ENCODE data around the gene MRPL54.

MRPL54 gene

DNA sequence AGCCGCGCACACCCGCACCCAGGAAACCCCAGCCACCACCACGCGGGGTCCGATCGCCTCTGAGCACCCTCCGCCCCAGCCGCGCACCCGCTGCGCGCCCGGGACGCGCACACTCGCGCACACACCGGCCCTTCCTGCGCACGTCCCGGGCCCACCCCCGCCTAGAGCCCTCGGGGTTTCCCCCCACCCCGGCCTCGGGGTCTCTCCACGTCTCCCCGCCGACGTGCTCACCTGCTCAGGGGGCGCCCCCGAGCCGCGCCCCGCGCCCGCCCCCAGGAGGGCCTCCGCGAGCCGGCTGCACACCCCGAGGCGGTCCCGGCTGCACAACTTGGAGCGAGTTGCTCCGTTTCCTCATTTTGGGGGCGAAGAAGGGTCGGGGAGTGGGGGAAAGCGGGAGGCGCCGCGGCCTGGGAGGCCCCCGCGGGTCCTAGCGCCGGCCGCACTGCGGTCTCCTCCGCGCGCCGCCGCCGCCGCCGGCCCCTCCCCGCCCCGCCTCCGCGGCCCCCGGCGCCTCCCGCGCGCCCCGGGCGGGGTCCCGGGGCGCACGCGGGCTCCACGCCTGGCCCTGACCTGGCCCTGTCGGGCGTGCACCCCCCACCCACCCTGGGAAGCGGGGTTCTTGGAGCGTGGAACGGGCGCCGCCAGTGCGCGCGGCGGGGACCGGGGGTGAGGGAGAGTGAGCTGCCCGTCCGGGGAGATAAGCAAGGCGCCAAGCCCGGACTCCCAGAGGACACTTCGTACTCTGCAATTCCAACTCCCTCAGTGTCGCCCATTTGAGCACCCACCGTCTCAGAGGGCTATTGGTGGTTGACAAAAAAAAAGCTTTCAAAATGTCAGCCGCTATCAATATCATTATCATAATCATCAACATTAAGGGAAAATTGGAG lies 23.7 kb downstream of the MRPL54 start, which contains the start of gene MATK:
Gene MATK (minus strand): TSS at position 444 of the 887 bp plus-strand sequence. CDS start 1,246 bp downstream, outside the sequence.
- no peak for DNase-seq (ENCODE audit: low spot score)

DNA sequence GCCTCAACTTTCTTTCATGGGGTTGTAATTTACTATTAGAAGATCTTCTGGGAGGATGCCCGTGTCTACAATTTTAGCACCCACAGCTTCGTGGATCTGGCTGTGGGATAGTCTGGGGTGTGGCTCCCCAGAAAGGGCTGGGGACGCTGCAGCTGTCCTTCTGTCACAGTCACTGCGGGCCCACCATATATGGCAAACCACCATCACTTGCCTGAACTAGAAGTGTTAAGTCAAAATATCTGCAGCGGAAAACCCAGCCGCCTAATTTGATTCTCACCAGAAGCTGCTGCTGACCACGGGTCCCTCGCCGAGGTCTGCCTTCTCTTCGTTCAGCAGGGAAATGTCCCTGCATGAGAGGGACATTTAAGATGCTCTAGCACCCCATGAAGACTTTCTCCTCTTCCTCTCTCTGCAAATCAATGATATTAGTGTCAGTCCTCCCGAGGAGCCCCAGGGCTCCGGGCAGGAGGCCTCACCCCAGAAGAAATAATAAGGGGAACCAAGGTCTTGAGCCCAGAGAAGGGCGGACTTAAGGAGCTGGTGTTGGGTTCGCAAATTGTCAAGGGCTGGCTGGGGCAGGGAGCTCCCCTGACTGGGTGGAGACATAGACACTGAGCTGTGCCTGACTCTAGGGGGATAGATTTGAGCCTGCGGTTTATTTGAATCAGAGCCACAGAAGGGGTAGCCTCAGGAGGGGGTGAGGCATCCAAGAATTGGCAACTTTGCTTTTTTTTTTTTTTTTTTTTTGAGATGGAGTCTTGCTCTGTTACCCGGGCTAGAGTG lies 26.7 kb downstream of the MRPL54 start:
- no peak for DNase-seq (ENCODE audit: low spot score)

DNA sequence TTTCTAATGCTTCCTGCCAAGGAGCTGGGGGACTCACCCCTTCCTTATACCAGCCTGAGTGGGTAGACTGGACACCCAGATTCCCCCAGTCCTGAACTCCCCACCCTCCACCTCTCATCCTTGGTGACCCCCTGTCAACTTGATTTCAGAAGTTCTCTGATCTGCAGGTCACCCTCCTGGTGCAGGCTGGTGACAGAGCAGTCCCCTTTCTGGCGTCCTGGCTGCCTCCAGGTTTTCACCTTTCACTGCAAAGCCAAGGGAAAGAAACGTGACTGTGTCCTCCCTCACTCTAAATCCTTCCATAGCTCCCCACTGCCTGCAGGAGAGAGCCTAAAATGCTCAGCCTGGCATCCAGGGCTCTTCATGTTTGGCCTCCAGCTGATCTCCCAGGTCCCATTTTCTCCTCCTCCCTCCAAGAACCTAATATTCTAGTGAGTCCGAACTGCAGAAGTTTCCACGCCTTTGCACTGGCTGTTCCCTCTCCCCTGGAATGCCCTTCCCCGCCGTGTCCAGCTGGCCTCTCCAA lies 27.8 kb downstream of the MRPL54 start:
- DNase-seq (ENCODE audit: low spot score): no peak

DNA sequence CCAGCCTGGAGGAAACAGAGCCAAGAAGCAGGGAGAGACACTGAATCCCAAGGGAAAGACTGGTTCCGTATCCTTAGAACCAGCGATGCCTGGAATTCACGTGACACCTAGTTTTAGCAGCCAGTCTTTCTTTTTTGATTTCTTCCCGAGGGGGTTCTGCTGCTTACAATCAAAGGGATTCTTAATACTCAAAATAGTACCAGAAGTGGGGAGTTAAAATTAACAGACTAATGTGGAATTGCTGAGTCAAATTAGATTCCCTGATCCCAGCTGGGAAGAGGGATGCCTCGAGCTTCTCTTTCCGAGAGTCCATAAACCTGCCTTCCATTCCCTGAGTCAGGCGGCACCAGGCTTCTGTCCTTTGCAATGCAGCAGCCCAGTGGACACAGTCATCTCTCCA lies 28.5 kb downstream of the MRPL54 start:
- DNase-seq (ENCODE audit: low spot score): no peak

DNA sequence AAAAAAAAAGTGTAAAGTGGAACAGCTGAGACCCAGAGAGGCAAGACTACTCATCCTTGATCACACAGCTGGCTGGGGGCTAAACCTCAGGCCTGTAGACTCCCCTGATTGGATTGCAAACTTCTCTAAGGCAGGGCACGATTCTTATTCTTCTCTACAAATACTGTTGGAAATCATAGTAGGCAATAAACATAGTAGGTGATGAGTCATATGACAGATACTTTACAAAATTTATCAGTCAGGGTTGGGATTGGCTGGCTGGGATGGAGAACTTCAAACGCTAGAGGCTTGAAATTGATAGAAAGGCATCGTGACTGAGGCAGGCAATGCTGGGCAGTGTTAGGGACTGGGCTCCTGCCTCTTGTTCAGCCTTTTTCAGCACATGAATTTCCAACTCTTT lies 29.6 kb downstream of the MRPL54 start:
- DNase-seq (ENCODE audit: low spot score): no peak

DNA sequence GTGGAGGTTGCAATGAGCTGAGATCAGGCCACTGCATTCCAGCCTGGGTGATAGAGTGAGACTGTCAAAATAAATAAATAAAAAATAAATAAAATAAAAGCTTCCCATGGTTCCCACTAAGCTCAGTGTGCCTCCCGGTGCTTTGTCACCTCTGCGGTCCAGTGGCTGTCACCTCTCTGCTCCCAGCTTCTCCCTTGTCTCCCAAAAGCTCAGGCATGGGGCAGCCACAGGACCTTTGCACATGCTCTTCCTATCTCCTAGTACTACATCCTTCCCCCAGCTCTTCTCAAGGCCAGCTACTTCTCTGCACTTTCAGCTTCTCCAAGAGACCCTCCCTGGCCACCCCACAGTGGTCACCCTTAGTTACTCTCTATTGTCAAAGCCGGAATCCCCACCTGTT lies 31.3 kb downstream of the MRPL54 start:
- DNase-seq (ENCODE audit: low spot score): no peak

DNA sequence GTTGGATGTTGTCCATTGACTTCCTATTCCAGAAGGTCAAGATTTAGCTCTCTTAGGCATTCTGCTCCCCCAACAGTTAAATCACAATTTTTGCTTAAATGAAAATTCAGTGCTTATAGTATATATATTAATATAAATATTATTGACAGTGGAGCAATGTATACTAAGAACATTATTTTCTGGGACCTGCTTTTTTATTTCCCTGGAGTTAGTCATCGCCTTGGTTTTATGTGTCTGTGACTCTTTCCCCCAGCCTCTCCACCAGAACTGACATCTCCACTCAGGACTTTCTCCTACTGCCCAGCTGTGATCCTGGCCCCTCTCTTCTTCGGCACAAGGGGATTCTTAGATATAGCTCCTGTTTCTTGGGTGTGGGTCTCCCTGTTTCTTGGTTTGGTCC lies 33.9 kb downstream of the MRPL54 start:
- DNase-seq (ENCODE audit: low spot score): no peak

DNA sequence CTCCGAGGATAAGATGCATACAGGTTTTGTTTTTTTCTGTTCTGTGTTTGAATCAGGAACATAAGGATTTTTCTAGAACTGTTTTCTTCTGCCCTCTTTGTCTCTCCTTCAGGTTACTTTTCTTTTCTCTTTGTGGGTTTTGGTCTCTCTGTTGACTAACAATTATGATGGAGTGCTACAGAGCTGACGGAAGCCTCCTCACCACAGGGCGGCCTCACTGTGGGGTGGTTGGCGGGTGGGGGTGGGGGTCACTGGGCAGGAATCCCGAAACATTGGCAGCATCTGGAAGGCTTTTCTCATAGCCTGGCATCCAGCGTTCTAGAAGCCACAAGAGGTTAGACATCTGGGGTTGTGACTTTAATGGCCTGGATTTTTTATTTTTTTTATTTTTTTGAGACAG lies 35.7 kb downstream of the MRPL54 start:
- DNase-seq (ENCODE audit: low spot score): no peak

DNA sequence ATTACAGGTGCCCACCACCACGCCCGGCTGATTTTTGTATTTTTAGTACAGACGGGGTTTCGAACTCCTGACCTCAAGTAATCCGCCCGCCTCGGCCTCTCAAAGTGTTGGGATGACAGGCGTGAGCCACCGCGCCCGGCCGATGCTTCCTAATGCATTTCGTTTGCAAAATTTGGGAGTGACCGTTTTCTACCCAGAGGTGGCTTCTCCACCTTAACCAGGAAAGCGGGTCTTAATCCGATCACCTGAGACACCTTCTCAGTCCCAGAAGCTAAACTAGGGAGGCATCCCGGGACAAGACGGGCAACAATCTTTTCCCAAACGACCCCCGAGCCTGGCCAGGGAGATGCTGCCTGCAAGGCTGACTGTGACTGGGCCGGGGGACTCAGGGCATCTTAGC lies 38.5 kb downstream of the MRPL54 start:
- no peak for DNase-seq (ENCODE audit: low spot score)

DNA sequence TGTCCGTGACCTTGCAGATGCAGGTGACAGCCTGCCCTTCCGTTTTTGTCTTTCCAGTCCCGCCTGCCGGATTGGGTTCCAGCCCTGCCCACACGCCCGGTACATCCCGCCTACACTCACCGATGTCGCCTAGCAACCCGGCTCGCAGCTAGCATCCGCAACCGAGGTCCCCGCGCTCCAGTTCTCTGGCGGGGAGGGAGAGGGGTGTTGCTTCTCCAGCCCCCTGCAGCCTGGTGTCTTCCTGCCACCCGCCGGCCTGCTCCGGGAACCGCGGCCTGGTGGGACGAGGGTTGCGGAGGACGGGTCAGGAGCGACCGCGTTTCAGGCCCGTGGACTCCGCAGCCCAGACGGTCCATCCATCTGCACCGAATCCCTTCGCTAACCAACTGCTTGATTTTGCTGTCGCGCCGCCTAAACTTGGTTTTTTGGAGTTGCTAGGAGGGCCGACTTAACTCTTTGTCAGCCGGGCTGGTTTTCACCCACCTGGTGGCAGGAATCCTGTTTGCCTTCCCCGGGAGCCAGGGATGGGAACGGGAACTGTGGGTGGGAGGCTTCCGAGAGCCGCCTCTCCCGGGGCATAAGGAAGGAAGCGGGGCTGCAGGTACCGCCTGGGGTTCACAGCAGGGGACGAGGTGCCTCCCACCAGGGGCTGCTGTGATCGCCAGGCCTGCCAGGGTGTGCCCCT lies 39.1 kb downstream of the MRPL54 start:
- no peak for DNase-seq (ENCODE audit: low spot score)

DNA sequence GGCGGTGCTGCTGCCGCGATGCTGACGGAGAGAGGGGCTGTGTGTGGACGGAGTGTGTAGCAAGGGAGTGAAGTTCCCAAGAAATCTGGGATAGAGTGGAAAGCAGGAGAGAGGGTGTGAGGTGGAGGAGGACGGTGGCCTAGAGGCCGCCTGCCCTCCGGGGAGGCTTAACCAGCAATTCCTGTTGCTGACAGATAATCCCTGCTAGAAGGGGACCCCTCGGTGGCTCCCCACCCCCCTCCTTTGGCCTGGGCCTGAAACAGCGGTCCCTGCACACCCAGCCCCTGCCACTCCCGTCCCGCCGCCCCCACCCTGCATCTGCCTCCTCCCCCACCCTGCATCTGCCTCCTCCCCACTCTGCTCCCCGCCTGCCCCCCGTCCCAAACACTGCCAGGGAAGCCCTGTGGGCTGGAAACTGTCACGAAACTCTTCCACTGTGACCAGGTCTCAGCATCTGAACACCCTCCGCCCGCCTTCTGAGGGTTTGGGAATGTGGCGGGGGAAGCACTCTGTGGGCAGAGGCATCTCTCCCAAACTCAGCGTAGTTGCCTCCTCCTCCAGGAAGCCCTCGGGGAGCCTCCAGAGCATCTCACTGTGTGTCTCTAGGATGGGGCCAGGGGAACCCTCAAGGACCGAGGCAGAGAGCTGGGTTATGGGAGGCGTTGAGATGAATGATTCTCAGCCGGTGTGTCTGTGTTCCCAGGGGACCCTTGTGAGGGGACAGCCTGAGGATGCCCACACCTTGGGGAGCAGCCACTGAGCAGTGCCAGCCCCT lies 40.8 kb downstream of the MRPL54 start:
- DNase-seq (ENCODE audit: low spot score): no peak

DNA sequence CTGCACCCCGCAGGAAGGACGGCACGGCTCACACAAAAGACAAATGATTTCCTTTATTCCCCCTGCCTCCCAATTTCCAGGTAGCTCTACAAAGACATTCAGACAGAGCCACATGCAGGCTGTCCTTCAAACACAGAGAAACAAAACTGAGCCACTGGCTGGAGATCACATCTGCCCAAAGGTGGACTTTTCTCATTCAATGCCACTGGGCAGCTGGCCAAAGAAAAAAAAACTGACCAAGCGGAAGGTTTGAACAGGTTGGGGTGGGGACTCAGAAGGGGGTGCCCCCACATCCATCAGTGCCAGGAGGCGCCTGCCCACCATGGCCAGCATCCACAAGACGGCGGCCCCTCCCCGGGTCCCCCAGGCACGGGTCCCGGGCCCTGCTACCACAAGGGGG lies 41.5 kb downstream of the MRPL54 start:
- no peak for DNase-seq (ENCODE audit: low spot score)

DNA sequence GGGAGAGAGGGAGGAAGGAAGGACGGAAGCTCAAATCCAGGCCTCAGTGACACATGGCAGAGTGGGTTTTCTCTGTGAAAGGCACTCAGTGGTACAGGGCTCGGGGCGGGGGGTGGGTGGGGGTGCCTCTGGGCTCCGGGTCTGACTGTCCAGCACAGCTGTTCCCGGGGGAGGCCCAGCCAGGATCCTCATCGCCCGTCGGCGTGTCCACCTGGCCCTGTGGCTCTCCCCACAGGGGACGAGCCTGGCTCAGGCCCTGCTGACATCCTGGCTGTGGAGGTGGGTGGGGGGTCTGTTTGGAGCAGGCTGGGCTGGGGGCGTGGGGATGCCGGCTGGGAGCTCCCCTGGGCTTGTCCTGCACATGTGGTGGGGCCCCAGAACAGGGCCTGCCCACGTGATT lies 41.9 kb downstream of the MRPL54 start:
- no peak for DNase-seq (ENCODE audit: low spot score)

DNA sequence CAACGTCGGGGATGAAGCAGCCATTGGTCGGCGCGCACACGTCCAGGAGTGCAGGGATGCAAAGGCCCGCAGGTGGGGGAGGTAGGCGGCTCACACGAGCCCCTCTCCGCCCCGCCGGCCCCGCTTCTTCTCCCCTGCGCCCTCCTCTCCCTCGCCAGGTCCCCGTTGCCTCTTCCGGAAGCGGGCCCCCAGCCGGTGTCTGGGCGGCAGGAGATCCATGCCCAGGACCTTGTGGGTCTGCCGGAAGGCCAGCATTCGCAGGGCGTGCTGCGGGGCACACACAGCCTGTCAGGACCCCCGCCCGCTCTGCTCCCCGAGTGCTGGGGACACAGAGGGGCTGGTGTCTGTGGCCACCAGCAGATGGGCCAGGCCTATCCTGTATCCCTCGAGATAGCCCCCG lies 43.4 kb downstream of the MRPL54 start:
- no peak for DNase-seq (ENCODE audit: low spot score)

DNA sequence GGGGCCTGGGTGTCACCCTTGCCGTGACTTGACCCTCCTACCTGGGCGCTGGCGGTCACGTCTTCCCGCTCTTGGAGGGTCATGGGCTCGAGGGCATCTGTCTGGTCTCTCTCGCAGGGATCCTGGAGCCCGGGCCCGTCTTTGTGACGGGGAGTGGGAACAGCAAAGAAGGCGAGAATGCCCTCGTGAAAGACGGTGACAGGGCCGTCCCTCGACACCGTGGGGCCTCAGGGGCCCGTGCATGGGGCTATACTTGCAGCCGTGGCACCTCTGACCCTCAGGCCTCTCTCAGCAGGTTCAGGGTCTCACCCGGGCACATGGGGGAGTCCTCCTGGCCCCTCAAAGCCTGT lies 44.6 kb downstream of the MRPL54 start:
- DNase-seq (ENCODE audit: low spot score): no peak

DNA sequence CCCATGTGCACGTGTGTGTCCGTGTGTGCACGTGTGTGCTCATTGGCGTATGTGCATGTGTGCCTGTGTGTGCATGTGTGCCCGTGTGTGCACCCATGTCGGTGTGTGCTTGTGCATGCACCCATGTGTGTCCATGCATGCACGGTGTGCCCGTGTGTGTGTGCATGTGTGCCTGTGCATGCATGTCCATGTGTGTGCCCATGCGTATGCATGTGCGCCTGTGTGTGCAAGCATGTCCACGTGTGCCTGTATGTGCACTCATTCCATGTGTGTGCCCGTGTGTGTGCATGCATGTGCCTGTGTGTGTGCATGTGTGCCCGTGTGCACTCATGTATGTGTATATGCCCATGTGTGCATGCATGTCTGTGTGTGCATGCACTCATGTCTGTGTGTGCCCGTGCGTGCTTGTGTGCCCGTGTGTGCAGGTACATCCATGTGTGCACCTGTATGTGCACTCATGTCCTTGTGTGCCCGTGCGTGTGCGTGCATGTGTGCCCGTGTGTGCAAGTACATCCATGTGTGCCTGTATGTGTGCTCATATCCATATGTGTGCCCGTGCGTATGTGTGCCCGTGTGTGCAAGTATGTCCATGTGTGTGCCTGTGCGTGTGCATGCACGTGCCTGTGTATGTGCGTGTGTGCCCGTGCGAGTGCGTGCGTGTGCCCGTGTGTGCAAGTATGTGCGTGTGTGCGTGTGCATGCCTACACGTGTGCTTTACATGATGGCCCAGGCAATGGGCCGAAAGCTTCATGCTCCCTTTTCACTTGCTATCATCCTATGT lies 45.3 kb downstream of the MRPL54 start:
- DNase-seq (ENCODE audit: low spot score): no peak

DNA sequence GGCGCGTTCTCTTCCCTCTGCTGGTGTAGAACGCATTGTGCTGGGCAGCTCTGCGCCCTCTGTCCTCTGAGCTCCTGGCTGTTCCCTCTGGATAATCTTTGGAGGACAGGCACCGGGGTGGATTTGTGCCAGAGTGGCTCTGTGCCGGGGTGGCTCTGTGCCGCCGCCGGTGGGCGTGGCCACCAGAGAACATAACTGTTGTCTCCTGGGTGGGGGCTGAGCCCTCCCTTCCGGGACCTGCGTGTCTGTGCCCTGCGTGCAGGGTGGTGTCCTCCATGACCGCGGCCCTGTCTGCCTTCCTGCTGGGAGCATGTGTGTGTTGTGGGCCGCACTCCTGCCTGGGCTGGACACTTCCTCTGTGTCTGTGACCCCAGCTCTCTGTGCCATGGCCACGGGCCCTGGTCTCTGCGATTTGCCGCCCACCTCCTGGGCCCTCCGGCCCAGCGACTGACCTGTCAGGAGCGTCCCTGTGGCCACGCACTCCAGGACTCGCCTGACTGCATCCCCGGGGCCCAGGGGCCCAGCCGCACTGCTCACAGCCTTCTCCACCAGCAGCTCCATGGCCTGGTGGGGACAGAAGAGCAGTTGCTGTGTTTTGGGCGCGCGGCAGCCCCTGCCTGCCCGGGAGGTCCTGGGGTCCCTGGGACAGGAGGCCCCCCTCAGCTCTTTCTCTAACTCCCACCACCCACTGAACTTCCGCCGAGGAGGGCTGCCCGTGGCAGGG lies 46.1 kb downstream of the MRPL54 start:
- no peak for DNase-seq (ENCODE audit: low spot score)

DNA sequence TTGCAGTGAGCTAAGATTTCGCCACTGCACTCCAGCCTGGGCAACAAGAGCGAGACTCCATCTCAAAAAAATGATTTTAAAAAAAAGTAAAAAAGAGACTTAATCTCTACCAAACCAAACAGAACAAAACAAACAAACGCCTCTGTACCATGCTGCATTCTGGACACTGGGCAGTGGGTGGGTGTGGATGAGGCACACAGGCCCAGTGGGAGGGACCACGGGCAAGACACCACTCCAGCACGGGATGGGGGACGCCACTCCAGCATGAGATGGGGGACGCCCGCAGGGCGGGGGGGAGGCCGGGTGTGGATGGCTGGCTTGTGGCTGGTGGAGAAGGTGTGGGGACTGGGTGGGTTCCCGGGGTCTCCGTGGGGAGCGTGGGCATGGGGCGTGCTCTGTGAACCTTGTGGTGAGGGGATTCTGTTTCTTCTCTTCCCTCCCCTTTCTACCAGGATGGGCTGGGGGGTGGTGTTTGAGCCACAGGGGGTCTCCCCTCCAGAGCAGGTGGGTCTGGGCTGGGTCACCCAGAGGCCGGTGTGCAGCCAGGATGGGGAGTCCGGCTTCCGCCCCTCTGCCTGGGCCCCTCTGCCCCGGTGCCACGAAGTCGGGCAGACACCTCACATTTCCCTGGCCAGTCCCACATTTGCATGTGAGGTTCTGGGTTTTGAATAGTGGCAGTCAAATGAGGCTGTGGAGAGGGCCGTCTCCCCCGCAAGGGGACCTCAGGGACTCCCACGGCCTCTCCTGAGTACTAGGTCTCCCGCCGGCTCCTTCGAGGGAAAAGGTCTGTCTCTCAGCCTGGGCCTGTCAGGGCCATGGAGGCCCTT lies 47.6 kb downstream of the MRPL54 start:
- DNase-seq (ENCODE audit: low spot score): no peak

DNA sequence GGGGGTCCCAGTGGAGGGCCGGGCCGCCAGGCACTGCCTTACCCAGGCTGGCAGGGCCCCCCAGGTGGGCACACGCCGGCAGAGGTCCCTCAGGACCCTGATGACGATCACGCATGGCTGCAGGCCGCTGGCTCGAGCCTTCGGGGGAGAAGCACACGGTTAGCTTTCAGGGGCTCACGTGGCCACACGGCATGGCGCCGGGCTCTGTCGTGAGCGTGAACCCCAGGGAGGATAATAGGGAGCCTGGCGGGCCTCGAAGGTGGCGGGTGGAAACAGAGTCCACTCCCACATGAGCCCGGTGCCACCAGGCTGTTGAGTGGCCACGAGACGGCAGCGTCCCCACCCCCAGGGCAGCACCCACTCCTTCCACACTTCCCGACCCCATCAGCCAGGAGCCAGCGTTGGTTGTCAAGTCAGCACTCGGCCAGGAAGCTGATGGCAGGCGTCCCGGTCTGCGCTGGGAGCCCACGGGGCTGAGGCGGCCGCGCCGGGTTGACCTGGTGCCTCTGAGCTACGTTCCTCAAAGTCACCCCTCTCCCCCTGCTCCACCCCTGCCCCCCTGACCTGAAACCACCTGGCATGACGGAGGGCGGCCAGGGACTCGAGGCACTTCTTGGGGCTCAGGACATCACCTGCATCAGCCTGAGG lies 48.4 kb downstream of the MRPL54 start:
- DNase-seq (ENCODE audit: low spot score): no peak
